ENCODE measurements around the gene PTPRQ.

DNA sequence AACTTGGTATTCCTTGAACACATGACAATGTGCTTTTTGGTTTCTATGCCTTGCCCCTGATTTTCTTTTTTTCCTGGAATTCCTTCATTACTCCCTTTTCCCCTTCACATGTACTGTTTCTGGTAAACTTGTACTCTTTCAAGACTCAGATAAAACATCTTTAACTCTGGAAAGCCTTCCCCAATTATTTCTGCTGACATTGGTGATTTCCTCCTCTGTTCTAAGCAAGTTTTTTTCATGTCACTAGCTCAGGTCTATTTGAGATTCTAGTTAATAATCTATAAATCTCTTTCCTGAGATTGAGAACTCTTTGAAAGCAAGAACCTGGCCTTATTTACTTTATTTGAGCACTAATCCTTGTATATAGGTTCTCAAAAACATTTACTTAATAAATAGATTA, 24.0 kb upstream of the PTPRQ start:
- TF ChIP-seq CHD2 (IDR thresholded peaks at IDR 0.05; ENCODE audit: low read length, partially characterized antibody) (no peak), FOXJ3 (CRISPR knock-in tag; IDR thresholded peaks at IDR 0.05) (no peak), EP300 (IDR thresholded peaks at IDR 0.05; ENCODE audit: borderline replicate concordance in 1 of 2, low read depth in 1 of 2, low read length in 1 of 2) (no peak), JUND (IDR thresholded peaks at IDR 0.05) (no peak), RFX5 (IDR thresholded peaks at IDR 0.05; ENCODE audit: low read length) (no peak)
- TF ChIP-seq, protein P1, sequence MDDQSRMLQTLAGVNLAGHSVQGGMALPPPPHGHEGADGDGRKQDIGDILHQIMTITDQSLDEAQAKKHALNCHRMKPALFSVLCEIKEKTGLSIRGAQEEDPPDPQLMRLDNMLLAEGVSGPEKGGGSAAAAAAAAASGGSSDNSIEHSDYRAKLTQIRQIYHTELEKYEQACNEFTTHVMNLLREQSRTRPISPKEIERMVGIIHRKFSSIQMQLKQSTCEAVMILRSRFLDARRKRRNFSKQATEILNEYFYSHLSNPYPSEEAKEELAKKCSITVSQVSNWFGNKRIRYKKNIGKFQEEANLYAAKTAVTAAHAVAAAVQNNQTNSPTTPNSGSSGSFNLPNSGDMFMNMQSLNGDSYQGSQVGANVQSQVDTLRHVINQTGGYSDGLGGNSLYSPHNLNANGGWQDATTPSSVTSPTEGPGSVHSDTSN (IDR thresholded peaks at IDR 0.05), result no peak
- TF ChIP-seq, protein P2, sequence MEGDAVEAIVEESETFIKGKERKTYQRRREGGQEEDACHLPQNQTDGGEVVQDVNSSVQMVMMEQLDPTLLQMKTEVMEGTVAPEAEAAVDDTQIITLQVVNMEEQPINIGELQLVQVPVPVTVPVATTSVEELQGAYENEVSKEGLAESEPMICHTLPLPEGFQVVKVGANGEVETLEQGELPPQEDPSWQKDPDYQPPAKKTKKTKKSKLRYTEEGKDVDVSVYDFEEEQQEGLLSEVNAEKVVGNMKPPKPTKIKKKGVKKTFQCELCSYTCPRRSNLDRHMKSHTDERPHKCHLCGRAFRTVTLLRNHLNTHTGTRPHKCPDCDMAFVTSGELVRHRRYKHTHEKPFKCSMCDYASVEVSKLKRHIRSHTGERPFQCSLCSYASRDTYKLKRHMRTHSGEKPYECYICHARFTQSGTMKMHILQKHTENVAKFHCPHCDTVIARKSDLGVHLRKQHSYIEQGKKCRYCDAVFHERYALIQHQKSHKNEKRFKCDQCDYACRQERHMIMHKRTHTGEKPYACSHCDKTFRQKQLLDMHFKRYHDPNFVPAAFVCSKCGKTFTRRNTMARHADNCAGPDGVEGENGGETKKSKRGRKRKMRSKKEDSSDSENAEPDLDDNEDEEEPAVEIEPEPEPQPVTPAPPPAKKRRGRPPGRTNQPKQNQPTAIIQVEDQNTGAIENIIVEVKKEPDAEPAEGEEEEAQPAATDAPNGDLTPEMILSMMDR (IDR thresholded peaks at IDR 0.05), result no peak

Measured in SK-N-SH (cell line).